Right atrium auricular region (tissue), 2 donors: Measurements from ENCODE around the gene RNF5. TPM values are rescaled to one million over a fixed set of nuclear protein-coding genes. Genes with fewer than 3 reads are reported as not detected.

Experiments used
- DNase-seq: peaks from one replicate; pipeline ENCODE4 v3.0.0-alpha.2; 2019; ENCODE audit warnings: low spot score
- H3K27ac ChIP-seq, 2 donors: fragments of 200-600 bp; sonication (generic); 1 replicate in 1 of 2; 2 replicates in 1 of 2; pipeline ENCODE4 v1.5.1; 2016 to 2019
- H3K27me3 ChIP-seq, 2 donors: fragments of 200-600 bp; sonication (generic); one replicate each; pipeline versions ENCODE4 v1.5.1 to v1.6.0; 2017 to 2019
- H3K36me3 ChIP-seq: fragments of 200-600 bp; sonication (generic); one replicate; pipeline ENCODE4 v1.5.1; 2016
- H3K4me1 ChIP-seq, 2 donors: fragments of 200-600 bp; sonication (generic); one replicate each; pipeline versions ENCODE4 v1.5.1 to v1.6.0; 2017 to 2019
- H3K4me3 ChIP-seq, 2 donors: fragments of 200-600 bp; sonication (generic); 1 replicate in 1 of 2; 2 replicates in 1 of 2; pipeline ENCODE4 v1.5.1; 2017 to 2019; ENCODE audit warnings: mild to moderate bottlenecking in 1 of 2, moderate library complexity in 1 of 2
- H3K9me3 ChIP-seq, 2 donors: fragments of 200-600 bp; sonication (generic); one replicate each; pipeline ENCODE4 v1.5.1; 2019
- total RNA-seq, 2 donors: library from RNA; depleted of rRNA; stranded (reverse); fragments of >200 nt; gene quantifications; one replicate each; pipeline ENCODE4 v1.1.0, GENCODE V29; 2016
- TF ChIP-seq, protein P1 (sequence below), 2 donors: fragments of 200-600 bp; sonication (generic); IDR thresholded peaks; one replicate each; pipeline ENCODE4 v1.5.1; 2019; ENCODE audit warnings: antibody characterized with exemption in 2 of 2

The RNF5 gene
- total RNA-seq, 2 donors from 2014 or later, result 104 to 106 TPM

DNA sequence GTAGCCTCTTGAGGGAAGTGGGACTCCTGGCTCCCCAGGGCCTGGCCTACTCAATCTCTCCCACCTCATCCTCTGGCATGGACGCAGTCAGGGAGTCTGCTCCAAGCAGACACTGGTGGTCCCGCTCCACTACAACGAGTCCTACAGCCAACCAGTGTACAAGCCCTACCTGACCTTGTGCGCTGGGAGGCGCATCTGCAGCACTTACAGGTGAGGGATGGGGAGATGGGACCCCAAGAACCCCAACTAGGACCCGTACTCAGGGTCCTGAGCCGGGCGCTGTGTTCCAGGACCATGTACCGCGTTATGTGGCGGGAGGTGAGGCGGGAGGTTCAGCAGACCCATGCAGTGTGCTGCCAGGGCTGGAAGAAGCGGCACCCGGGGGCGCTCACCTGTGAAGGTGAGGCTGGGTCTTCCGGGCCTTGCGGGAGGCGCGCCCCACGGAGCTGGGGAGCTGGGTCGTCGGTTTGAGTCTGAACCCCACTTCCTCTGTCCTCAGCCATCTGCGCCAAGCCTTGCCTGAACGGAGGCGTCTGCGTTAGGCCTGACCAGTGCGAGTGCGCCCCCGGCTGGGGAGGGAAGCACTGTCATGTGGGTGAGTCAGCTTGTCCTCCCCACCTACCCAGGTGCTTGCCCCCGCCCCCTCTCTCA lies 11.7 kb upstream of the RNF5 start:
- Histone ChIP-seq H3K27ac (no peak overlapping the region), H3K4me3 (no peak overlapping the region), H3K4me1 (no peaks in the 10 kb centered on the region), H3K9me3 (no peaks in the 10 kb centered on the region), H3K27me3 (no peaks in the 10 kb centered on the region), H3K36me3 (peaks cover 69% of the 10 kb centered on the region)
- TF ChIP-seq, protein P1, sequence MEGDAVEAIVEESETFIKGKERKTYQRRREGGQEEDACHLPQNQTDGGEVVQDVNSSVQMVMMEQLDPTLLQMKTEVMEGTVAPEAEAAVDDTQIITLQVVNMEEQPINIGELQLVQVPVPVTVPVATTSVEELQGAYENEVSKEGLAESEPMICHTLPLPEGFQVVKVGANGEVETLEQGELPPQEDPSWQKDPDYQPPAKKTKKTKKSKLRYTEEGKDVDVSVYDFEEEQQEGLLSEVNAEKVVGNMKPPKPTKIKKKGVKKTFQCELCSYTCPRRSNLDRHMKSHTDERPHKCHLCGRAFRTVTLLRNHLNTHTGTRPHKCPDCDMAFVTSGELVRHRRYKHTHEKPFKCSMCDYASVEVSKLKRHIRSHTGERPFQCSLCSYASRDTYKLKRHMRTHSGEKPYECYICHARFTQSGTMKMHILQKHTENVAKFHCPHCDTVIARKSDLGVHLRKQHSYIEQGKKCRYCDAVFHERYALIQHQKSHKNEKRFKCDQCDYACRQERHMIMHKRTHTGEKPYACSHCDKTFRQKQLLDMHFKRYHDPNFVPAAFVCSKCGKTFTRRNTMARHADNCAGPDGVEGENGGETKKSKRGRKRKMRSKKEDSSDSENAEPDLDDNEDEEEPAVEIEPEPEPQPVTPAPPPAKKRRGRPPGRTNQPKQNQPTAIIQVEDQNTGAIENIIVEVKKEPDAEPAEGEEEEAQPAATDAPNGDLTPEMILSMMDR (IDR thresholded peaks at IDR 0.05), result no peak
- no peak for DNase-seq

DNA sequence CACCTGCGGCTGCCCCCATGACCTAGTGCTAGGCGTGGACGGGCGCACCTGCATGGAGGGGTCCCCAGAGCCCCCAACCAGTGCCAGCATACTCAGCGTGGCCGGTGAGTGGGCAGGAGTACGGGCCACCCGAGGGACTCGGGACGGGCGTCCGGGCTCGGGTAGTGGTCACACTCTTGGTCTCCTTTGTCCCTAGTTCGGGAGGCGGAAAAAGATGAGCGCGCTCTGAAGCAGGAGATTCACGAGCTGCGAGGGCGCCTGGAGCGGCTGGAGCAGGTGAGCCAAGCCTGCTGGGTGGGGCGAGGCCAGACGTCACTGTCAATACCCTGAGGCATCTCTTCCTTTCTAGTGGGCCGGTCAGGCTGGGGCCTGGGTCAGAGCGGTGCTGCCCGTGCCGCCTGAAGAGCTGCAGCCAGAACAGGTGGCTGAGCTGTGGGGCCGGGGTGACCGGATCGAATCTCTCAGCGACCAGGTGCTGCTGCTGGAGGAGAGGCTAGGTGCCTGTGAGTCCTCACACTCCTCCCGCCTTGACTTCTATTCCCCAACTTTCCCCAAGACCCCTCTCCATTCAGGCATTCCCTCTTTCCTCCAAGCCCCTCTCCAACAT lies 10.9 kb upstream of the RNF5 start:
- Histone ChIP-seq H3K4me1 (no peaks in the 10 kb centered on the region), H3K4me3 (no peak overlapping the region), H3K27me3 (no peaks in the 10 kb centered on the region), H3K27ac (no peak overlapping the region), H3K9me3 (no peaks in the 10 kb centered on the region), H3K36me3 (peaks cover 66% of the 10 kb centered on the region)
- TF ChIP-seq, protein P1 (IDR thresholded peaks at IDR 0.05), result no peak
- no peak for DNase-seq

DNA sequence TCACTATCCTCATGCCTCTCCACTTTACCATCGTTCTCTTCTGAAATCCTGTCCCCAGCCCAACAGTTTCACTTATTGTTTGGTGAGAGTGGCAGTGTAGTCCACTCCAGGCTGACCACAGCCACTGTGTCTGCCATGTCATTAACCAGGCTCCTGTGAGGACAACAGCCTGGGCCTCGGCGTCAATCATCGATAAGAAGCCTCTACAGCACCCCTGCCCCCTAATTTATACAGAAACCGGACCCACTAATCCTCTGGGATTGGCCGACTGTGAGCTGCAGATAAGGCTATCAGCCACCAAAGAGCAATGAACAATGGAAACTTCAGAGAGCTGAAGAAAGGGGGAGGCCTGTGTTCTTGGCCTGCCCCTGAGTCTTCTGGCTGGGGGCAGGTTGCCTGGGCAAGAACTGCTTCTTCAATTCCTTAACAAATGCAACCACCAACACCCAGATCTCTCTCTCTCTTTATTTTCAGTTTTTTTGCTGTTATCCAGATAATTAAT lies 10.4 kb upstream of the RNF5 start:
- no peak overlapping the region for H3K27ac ChIP-seq
- H3K9me3 ChIP-seq, result no peaks in the 10 kb centered on the region
- no peaks in the 10 kb centered on the region for H3K27me3 ChIP-seq
- H3K36me3 ChIP-seq, result peaks cover 63% of the 10 kb centered on the region
- no peak overlapping the region for H3K4me3 ChIP-seq
- TF ChIP-seq, protein P1 (IDR thresholded peaks at IDR 0.05), result no peak
- no peaks in the 10 kb centered on the region for H3K4me1 ChIP-seq
- DNase-seq, result no peak

DNA sequence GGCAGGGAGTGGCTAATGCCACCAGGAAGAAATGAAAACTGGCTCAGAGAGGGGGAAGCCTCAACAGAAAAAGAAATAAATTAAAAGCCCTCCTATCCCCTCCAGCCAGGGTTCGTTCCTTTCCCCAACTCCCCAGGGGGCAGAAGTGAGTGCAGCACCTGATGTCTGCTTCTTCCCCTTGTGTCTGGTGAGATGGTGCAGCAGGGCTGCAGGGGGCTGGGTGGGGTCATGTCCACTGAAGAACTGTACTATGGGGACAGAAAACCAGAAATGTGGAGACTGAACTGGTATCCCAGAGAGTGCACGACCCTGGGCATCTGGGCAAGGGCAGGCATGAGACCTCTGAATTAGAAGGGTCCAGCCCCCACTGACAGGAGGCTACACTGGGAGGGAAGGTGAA lies 9.9 kb upstream of the RNF5 start:
- Histone ChIP-seq H3K27ac (no peak overlapping the region), H3K4me1 (no peaks in the 10 kb centered on the region), H3K36me3 (peaks cover 58% of the 10 kb centered on the region), H3K27me3 (no peaks in the 10 kb centered on the region), H3K9me3 (no peaks in the 10 kb centered on the region), H3K4me3 (no peak overlapping the region)
- TF ChIP-seq, protein P1 (IDR thresholded peaks at IDR 0.05), result no peak
- no peak for DNase-seq

DNA sequence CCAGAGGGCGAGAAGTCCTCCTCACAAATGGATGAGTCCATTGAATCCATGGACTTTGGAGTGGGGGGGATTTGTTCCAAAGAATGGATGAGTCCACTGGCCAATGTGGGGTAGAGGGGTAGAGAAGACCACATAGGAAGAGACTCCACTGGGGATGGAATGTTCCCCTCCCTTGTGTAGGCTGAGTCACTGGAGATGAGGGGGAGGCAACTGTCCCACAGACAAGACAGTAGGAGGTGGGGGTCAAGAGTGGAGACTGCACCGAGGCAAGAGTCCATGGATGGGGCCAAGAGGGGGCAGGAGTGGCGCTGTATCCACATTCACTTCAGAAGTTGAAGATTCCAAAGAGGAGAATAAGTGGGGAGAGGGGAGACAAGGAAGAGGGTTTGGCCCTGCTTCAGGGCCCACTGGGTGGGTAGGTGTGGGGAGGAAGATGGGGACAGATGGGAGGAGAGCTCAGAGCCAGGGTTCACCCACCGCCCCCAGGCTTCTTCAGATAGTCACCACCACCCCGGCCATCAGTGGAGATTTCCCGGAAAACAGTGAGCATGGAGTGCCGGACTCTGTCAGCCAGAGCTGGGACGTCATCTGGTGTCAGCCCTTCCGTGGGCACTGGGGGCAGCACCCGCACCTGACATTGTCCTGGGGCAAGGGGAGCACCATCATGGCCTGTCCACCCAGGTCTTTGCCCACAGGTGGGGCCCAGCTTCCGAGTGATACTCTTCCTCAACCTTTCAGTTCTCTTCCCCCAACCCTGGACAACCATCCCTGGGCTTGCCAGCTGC lies 9.2 kb upstream of the RNF5 start:
- H3K27ac ChIP-seq, result no peak overlapping the region
- peaks cover 53% of the 10 kb centered on the region for H3K36me3 ChIP-seq
- H3K4me3 ChIP-seq, result no peak overlapping the region
- H3K4me1 ChIP-seq, result no peaks in the 10 kb centered on the region
- TF ChIP-seq, protein P1 (IDR thresholded peaks at IDR 0.05), result no peak
- no peaks in the 10 kb centered on the region for H3K9me3 ChIP-seq
- DNase-seq, result no peak
- no peaks in the 10 kb centered on the region for H3K27me3 ChIP-seq
